Measurements from ENCODE around the gene SEPHS1.
A peak's percentile ranks its signal among the peaks of the same experiment; 100 is the strongest.

Gene SEPHS1

DNA sequence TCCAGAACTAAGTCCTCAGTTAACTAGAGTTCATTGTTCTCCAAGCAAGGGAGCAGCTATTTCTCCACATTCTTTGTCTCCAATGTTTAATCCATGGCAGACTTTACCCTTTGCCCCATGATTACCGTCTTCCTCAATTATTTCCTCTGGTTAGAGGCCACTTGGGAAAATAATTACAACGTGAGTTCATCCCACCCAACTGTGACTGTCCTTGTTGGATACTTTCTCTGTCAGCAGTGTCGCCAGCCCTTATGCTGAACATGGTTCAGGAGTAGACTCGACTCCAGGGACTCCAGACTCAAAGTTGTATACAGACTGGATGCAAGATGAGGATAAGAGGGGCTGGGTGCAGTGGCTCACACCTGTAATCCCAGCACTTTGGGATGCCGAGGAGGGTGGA is 17.1 kb upstream of the SEPHS1 start:
- no peak for DNase-seq (ENCODE audit: low read depth)
- no peak for TF ChIP-seq CTCF (IDR thresholded peaks at IDR 0.05; ENCODE audit: control insufficient read depth, extremely low read depth, insufficient read depth)
- H3K4me3 ChIP-seq (ENCODE audit: low read depth, low read length), result no peak overlapping the region

- no peak overlapping the region for H3K4me3 ChIP-seq (ENCODE audit: low read depth, low read length)
- no peak for TF ChIP-seq CTCF (IDR thresholded peaks at IDR 0.05; ENCODE audit: control insufficient read depth, extremely low read depth, insufficient read depth)
- no peak for DNase-seq (ENCODE audit: low read depth)
Measured at GRCh38 chr10:13360587-13360986, 12.5 kb upstream of the SEPHS1 start.

- TF ChIP-seq CTCF (IDR thresholded peaks at IDR 0.05; ENCODE audit: control insufficient read depth, extremely low read depth, insufficient read depth), result no peak
- DNase-seq (ENCODE audit: low read depth), result no peak
Measured at GRCh38 chr10:13356392-13356791, 8.3 kb upstream of the SEPHS1 start.

GRCh38 chr10:13354783-13355182 is 6.7 kb upstream of the SEPHS1 start:
- no peak for DNase-seq (ENCODE audit: low read depth)
- TF ChIP-seq CTCF (IDR thresholded peaks at IDR 0.05; ENCODE audit: control insufficient read depth, extremely low read depth, insufficient read depth), result no peak
- H3K4me3 ChIP-seq (ENCODE audit: low read depth, low read length), result no peak overlapping the region

More at GRCh38 chr10:13356392-13356791, 8.3 kb upstream of the SEPHS1 start:
- H3K4me3 ChIP-seq (ENCODE audit: low read depth, low read length), result no peak overlapping the region

- no peak overlapping the region for H3K4me3 ChIP-seq (ENCODE audit: low read depth, low read length)
- no peak for DNase-seq (ENCODE audit: low read depth)
- TF ChIP-seq CTCF (IDR thresholded peaks at IDR 0.05; ENCODE audit: control insufficient read depth, extremely low read depth, insufficient read depth), result 0 out of 2 replicates have a peak, but pooled peaks have one; percentile 10
Measured at GRCh38 chr10:13352519-13352918, 4.4 kb upstream of the SEPHS1 start.

DNA sequence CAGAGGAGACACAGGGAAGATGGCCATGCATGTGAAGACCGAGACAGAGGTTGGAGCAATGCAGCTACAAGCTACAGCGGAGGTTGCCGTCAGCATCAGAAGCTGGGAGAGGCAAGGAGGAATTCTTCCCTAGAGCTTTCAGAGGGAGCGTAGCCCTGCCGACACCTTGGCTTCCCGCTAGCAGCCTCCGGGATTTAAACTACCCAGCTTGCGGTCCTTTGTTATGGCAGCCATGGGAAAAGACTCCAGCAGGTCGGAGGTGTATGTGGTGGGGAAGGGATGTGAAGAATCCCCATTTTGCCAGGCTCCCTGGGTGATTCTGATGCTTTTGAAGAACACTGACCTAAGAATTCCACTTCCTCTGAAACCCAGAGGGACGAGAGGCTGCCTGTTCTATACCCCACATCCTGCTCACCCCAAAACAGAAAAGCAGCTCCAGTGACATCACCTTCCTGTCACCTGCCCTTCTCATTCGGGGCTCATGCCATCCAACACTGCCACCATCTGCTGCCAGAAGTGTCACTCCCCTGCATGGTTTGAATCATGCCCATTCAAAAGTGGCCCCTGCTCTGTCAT is 3.3 kb upstream of the SEPHS1 start:
- no peak for TF ChIP-seq CTCF (IDR thresholded peaks at IDR 0.05; ENCODE audit: control insufficient read depth, extremely low read depth, insufficient read depth)
- no peak overlapping the region for H3K4me3 ChIP-seq (ENCODE audit: low read depth, low read length)
- no peak for DNase-seq (ENCODE audit: low read depth)

All from LNCaP clone FGC (cell line).